HUES6 (cell line): Measurements from ENCODE around the gene FOXP1.

Experiments used
- H3K27ac ChIP-seq: 2 replicates; pipeline ENCODE4 v1.7.0; 2013; ENCODE audit warnings: low read depth, mild to moderate bottlenecking, low read length, inconsistent platforms
- H3K27me3 ChIP-seq: 2 replicates; pipeline ENCODE4 v1.6.1; 2013; ENCODE audit warnings: low read length; ENCODE audit not compliant: control insufficient read depth, insufficient read depth
- H3K36me3 ChIP-seq: 2 replicates; pipeline ENCODE4 v1.6.1; 2013; ENCODE audit warnings: low read length; ENCODE audit not compliant: control insufficient read depth, insufficient read depth
- H3K4me1 ChIP-seq: 2 replicates; pipeline ENCODE4 v1.6.1; 2013; ENCODE audit warnings: low read length; ENCODE audit not compliant: control insufficient read depth, insufficient read depth
- H3K4me3 ChIP-seq: 2 replicates; pipeline ENCODE4 v1.5.1; 2013; ENCODE audit warnings: low read depth, low read length
- H3K9ac ChIP-seq: one replicate; pipeline ENCODE4 v1.6.1; 2013; ENCODE audit warnings: mild to moderate bottlenecking, low read length
- H3K9me3 ChIP-seq: 2 replicates; pipeline ENCODE4 v1.6.1; 2013; ENCODE audit warnings: low read depth, low read length; ENCODE audit not compliant: control insufficient read depth, insufficient read depth

The FOXP1 gene

DNA sequence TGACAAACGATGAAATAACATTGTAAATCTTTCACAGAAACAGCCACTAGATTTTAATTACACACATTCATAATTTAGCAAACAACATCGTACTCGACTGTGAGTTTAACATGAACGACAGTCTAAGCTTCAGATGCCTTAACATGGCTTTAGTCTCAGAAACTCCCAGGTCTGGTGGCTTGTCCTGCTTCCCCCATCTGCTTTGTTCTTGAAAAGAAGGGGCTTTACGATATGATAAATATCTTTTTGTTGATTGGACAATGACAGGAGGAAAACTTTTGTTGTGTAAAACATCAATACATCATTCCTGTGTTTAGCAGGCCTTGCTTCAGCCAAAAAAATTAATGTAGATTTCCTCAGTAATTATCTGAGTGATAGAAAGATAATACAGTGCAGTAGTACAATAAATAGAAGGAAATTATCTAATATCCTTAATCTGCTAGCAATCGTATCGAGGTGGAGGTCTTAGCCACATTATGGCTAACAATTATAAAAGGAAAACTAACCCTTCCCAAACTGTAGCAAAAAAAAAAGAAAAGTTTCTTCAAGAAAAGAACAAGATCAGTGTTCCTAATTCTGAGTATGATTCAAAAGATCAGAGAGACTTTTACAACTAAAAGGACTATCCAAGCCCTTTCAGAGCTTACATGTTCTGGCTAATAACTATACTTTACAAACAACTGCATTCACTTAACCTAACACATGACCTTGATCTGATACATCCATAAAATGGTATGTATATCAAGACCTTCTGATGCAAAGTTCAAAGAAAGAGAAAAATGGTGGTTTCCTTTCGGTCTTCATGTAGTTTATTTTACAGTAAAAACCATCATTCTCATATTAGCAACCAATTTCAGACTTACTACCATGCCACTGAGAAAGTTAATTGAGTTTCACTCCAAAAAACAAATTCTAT, 535.7 kb downstream of the FOXP1 start:
- Histone ChIP-seq H3K27me3 (no peaks in the 10 kb centered on the region), H3K27ac (no peak overlapping the region; the same call in 1 of the 2 replicates), H3K4me1 (peaks cover 71% of the 10 kb centered on the region), H3K36me3 (0 out of 2 replicates have a peak, but pooled peaks cover 5% of the 10 kb centered on the region), H3K9me3 (no peaks in the 10 kb centered on the region), H3K9ac (no peak overlapping the region), H3K4me3 (no peak overlapping the region)

DNA sequence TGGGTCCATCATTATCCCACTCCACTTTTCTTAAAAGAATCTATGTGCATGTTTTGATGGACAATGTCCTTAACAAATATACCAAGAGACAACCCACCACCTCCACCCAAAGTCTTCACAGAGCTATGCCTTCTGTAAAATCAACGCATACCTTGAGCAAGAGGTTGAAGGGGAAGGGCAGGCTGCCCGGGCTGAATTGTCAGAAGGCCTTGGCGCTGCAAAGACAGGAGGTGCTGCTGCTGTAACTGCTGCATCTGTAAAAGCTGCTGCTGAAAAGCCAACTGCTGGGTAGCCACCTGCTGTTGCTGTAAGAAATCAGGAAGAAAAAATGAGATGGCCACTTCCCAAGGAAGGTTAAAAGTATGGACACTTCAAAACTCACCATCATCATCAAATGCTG, 536.7 kb downstream of the FOXP1 start:
- peaks cover 63% of the 10 kb centered on the region for H3K4me1 ChIP-seq
- no peaks in the 10 kb centered on the region for H3K27me3 ChIP-seq
- H3K36me3 ChIP-seq, result 0 out of 2 replicates have a peak, but pooled peaks cover 5% of the 10 kb centered on the region
- no peak overlapping the region for H3K27ac ChIP-seq
- no peak overlapping the region for H3K4me3 ChIP-seq
- no peak overlapping the region for H3K9ac ChIP-seq
- H3K9me3 ChIP-seq, result no peaks in the 10 kb centered on the region

DNA sequence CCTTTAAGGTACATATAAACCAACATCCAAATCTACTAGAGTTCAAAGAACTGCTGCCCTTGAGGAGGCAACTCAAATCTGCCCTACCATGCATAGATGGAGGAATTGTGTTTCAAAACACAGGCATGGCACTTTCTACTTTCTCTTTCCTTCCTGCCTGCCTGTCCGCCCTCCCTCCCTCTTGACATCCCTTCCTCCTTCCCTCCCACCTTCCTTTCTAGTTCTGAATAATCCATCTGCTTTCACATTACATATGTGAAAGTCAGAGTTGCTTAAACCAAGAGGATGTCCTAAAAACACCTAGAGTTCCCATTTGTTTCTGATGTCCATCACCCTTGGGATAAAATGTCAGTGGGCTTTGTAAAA, 537.6 kb downstream of the FOXP1 start:
- Histone ChIP-seq H3K9me3 (no peaks in the 10 kb centered on the region), H3K27ac (no peak overlapping the region), H3K36me3 (peaks cover 10% of the 10 kb centered on the region)

DNA sequence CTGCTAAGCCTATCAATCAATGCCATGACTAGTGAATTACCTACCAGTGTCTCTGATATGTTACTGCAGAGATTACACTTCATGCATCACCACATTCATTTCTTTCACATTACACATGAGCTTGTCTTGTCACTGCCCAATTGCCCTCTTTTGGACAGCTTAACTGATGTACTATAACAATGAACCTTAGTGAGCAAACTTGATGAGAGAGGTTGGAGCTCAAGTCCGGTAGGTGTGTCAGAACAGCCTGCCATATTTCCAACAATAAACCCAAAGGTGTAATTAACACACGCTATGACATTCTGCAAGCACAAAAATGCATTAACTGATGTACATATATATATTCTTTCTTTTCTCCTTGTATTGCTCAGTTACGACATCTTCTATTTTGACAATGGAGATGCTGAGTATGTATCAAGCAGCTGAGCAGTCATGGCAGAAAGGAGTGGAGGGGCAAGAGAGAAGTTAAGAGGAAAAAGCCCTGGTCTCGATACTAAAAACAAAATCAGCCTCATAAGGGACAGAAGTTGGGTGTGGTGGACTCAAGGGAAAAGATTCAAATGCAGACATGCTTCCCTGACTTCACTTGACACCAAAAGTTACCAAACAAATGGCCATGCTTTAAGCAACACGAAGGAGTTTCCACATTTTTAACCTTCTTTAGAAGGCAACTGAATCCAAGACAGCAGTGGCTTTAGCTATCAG, 538.2 kb downstream of the FOXP1 start:
- Histone ChIP-seq H3K27ac (no peak overlapping the region), H3K9ac (no peak overlapping the region), H3K36me3 (peaks cover 15% of the 10 kb centered on the region), H3K27me3 (no peaks in the 10 kb centered on the region), H3K9me3 (no peaks in the 10 kb centered on the region), H3K4me3 (no peak overlapping the region), H3K4me1 (peaks cover 49% of the 10 kb centered on the region)

More for the DNA sequence above, 537.6 kb downstream of the FOXP1 start:
- Histone ChIP-seq H3K4me3 (no peak overlapping the region), H3K27me3 (no peaks in the 10 kb centered on the region), H3K9ac (no peak overlapping the region), H3K4me1 (peaks cover 55% of the 10 kb centered on the region)

DNA sequence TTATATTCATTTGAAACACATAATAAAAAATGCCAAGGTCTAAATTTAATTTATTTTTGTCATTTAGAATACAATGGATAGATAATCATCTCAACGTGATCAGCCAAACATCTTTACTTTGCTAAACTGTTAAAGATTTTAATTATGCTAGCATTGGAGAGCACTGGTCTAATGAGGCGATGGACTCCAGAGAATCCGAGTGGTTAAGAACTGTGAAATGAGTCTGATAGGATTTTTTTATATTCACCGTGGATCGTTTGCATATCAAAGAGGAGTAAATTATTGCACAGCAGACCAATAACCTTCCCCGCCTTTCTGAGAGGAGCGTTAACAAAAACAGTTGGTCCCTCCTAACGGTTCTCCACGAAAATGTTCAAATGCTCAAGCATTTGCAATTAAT, 540.8 kb downstream of the FOXP1 start:
- H3K36me3 ChIP-seq, result peaks cover 21% of the 10 kb centered on the region
- H3K9me3 ChIP-seq, result no peaks in the 10 kb centered on the region
- H3K4me3 ChIP-seq, result no peak overlapping the region
- H3K27me3 ChIP-seq, result no peaks in the 10 kb centered on the region
- no peak overlapping the region for H3K9ac ChIP-seq
- peaks cover 23% of the 10 kb centered on the region for H3K4me1 ChIP-seq
- H3K27ac ChIP-seq, result no peak overlapping the region

DNA sequence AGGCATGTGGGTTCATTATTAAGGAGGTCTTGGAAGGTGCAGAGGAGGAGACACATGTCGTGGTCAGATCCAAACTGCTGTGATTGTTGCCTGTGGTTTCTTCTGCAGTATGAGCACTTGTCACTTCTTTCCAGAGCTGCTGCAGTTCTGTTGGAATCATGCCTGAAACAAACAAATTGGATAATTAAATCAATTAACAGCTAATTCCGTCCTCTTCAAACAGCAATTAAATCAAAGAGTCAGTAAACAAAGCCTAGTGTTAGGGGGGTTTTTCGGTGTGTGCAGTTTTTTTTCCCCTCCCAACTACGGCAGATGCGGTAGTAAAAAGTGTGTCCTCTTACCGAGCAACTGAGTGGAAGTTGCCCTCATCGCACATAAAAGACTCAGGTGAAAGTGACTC, 542.2 kb downstream of the FOXP1 start:
- H3K27me3 ChIP-seq, result no peaks in the 10 kb centered on the region
- no peaks in the 10 kb centered on the region for H3K9me3 ChIP-seq
- no peak overlapping the region for H3K4me3 ChIP-seq
- H3K4me1 ChIP-seq, result peaks cover 9% of the 10 kb centered on the region
- peaks cover 21% of the 10 kb centered on the region for H3K36me3 ChIP-seq
- H3K9ac ChIP-seq, result no peak overlapping the region
- H3K27ac ChIP-seq, result no peak overlapping the region

DNA sequence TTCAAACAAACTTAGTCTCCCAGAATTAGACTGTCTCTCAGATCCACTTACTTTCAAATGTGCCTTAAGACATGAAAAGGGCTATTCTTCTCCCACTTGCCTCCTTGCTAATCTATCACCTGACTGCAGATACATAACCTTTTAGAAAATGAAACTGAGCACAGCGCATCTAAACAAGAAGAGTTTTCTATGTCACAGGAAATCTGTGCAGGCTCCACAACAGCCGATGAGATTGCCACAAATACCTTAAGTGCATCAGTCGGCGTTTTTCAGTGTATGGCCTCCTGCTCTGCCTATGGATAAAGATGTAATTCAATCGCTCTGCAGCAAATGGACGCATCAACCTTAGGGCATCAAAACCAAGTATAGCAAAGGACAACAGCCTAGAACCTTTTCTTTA, 544.2 kb downstream of the FOXP1 start:
- no peaks in the 10 kb centered on the region for H3K27me3 ChIP-seq
- peaks cover 6% of the 10 kb centered on the region; the same call in 1 of the 2 replicates for H3K4me1 ChIP-seq
- H3K9ac ChIP-seq, result no peak overlapping the region
- H3K36me3 ChIP-seq, result peaks cover 16% of the 10 kb centered on the region
- no peaks in the 10 kb centered on the region for H3K9me3 ChIP-seq
- no peak overlapping the region for H3K4me3 ChIP-seq
- H3K27ac ChIP-seq, result no peak overlapping the region

DNA sequence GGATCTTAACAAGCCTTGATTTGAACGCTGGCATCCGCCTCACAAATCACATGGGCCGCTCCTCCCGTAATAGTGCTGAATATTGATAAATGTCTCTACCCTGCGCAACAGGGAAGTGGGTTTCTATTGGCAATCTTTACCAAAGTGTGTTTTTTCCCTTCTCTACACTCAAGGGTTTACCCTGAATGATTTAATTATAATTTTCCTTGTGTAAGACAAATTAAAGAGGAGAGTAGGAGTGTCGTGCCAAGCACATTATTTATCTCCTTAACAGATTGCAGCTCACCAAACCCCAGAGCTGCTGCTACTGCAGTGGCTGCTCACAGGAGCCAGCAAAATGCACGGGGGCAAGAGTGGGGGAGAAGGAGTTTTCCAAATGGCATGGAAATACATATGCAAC, 545.8 kb downstream of the FOXP1 start:
- H3K4me1 ChIP-seq, result peaks cover 18% of the 10 kb centered on the region
- H3K27ac ChIP-seq, result no peak overlapping the region
- H3K9me3 ChIP-seq, result no peaks in the 10 kb centered on the region
- H3K9ac ChIP-seq, result no peak overlapping the region
- peaks cover 16% of the 10 kb centered on the region for H3K36me3 ChIP-seq
- no peak overlapping the region for H3K4me3 ChIP-seq
- H3K27me3 ChIP-seq, result no peaks in the 10 kb centered on the region

DNA sequence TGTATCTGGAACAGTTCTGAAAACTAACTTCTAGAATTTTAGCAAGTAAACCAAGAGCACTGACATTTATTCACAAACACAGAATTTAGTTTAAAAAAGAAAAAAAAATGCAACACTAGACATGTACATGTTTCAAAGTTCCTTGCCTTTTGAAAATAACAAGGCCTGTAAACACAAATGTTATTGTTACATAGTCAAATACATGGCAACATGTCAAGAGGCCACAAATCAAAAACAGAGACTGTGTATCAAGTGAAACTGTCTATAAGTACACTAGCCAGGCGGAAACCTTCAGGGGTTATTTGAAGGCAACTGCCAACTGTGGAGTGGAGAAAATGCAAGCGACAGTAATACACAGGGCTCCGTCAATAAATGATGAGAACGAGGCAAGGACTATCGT, 547.6 kb downstream of the FOXP1 start:
- Histone ChIP-seq H3K9ac (no peak overlapping the region), H3K9me3 (no peaks in the 10 kb centered on the region), H3K27ac (no peak overlapping the region), H3K4me1 (peaks cover 26% of the 10 kb centered on the region), H3K27me3 (no peaks in the 10 kb centered on the region), H3K36me3 (peaks cover 11% of the 10 kb centered on the region), H3K4me3 (no peak overlapping the region)

DNA sequence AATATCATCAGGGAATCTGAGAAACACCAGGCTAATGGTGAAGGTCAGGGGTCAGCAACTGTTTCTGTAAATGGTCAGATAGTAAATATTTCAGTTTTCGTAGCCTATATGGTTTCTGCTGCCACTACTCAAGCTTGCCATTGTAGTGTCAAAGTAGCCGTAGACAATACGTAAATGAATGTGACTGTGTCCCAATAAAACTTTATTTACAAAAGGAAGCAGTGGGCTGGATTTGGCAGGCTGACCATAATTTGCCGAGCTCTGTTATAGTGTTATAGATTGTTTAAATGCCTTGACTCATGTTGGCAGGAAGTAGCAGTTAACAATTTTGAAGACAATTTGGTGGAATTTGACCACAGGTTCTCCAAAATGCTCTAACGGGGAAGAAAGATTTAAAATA, 548.2 kb downstream of the FOXP1 start:
- peaks cover 5% of the 10 kb centered on the region for H3K36me3 ChIP-seq
- H3K27ac ChIP-seq, result no peak overlapping the region

DNA sequence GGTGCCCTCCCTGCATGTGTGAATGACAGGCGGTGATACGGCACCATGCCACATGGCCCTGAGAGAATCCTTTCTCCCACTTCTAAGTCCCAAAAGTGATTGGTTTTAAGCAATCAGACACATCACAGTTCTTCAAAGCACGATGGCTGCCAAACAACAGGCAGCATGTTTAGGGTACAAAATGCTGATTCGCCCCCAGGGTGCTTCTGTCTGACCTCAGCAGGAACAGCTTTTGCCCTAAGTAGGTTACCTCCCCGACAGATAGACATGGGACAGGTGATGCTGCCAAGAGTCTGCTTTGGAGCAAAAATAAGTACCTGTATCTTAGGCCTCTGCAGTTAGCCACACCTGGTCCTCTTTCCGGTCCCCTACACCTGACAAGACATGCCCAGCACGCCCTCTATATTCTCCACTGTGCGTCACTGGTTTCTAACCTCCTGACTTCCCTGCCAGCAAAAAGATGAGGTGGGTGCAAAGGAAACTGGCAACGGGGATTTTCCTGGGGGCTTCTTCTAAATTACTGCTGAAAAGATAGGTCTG, 549.8 kb downstream of the FOXP1 start:
- Histone ChIP-seq H3K4me1 (peaks cover 26% of the 10 kb centered on the region), H3K36me3 (no peaks in the 10 kb centered on the region)

More for the DNA sequence above, 548.2 kb downstream of the FOXP1 start:
- Histone ChIP-seq H3K4me1 (peaks cover 26% of the 10 kb centered on the region), H3K4me3 (no peak overlapping the region), H3K27me3 (no peaks in the 10 kb centered on the region), H3K9me3 (no peaks in the 10 kb centered on the region), H3K9ac (no peak overlapping the region)

More for the DNA sequence above, 549.8 kb downstream of the FOXP1 start:
- Histone ChIP-seq H3K4me3 (no peak overlapping the region), H3K9me3 (peaks cover 1% of the 10 kb centered on the region; the same call in 1 of the 2 replicates), H3K9ac (no peak overlapping the region), H3K27ac (no peak overlapping the region), H3K27me3 (no peaks in the 10 kb centered on the region)
